Adipocyte (in vitro differentiated cells): ENCODE results near the gene INPPL1.

Experiments
- DNase-seq: peaks from one replicate; pipeline ENCODE4 v3.0.0-alpha.2; 2015; ENCODE audit warnings: low read depth
- H3K27me3 ChIP-seq: replicated peaks from 2 replicates; pipeline ENCODE4 v1.7.0; 2013; ENCODE audit warnings: mild to moderate bottlenecking, low read length, moderate library complexity; ENCODE audit not compliant: control insufficient read depth, insufficient read depth
- H3K36me3 ChIP-seq: 2 replicates; pipeline ENCODE4 v1.7.0; 2013; ENCODE audit warnings: low read length, mild to moderate bottlenecking, moderate library complexity; ENCODE audit not compliant: control insufficient read depth, insufficient read depth, severe bottlenecking
- H3K4me1 ChIP-seq: 2 replicates; pipeline ENCODE4 v1.7.0; 2013; ENCODE audit warnings: mild to moderate bottlenecking, low read length, moderate library complexity; ENCODE audit not compliant: control insufficient read depth, insufficient read depth
- H3K4me3 ChIP-seq: 2 replicates; pipeline ENCODE4 v1.7.0; 2013; ENCODE audit warnings: mild to moderate bottlenecking, low read length, moderate library complexity
- H3K9ac ChIP-seq: 2 replicates; pipeline ENCODE4 v1.7.0; 2013; ENCODE audit warnings: mild to moderate bottlenecking, low read length, moderate library complexity
- H3K9me3 ChIP-seq: 2 replicates; pipeline ENCODE4 v1.7.0; 2013; ENCODE audit warnings: mild to moderate bottlenecking, low read length, moderate library complexity; ENCODE audit not compliant: control insufficient read depth

The INPPL1 gene

DNA sequence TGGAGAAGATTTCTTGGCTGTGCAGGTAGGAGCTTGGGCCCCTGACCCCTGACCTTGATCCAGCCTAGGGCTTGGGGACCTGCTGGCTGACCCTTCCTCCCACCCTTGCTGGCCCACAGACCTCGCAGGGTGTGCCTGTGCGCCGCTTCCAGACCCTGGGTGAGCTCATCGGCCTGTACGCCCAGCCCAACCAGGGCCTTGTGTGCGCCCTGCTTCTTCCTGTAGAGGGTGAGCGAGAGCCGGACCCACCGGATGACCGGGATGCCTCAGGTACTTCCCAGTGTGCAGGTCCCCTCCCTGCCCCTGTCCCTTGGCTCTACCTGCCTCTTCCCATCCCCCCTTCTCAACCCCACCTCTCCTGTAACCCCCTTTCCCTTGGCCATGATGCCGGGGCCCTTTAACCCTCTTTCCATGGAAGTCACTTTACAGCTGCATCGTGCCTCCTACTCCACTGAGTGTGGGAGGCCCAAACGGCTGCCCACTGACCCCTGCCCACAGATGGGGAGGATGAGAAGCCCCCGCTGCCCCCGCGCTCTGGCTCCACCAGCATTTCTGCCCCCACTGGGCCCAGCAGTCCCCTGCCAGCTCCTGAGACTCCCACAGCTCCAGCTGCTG, 3.8 kb downstream of the INPPL1 start:
- Histone ChIP-seq H3K9me3 (no peaks in the 10 kb centered on the region), H3K9ac (no peak overlapping the region), H3K4me1 (peaks cover 8% of the 10 kb centered on the region), H3K27me3 (no peaks in the 10 kb centered on the region), H3K36me3 (peaks cover 62% of the 10 kb centered on the region), H3K4me3 (no peak overlapping the region)
- no peak for DNase-seq

DNA sequence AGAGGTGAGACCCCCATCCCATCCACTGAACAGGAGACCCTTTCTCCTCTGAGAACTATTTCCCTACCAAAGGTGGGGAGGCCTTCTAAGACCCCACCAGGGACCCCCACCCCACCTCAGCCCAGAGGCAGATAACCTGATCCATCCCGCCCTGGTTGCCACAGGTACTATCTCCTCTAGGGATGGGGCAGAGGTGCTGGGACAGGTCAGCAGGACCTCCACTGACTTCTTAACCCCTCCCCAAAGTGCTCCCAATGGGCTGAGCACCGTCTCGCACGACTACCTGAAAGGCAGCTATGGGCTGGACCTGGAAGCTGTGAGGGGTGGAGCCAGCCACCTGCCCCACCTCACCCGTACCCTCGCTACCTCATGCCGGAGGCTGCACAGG, 4.3 kb downstream of the INPPL1 start:
- peaks cover 8% of the 10 kb centered on the region for H3K4me1 ChIP-seq
- no peak overlapping the region for H3K4me3 ChIP-seq
- no peaks in the 10 kb centered on the region for H3K27me3 ChIP-seq
- H3K36me3 ChIP-seq = peaks cover 67% of the 10 kb centered on the region
- DNase-seq = no peak
- no peaks in the 10 kb centered on the region for H3K9me3 ChIP-seq
- no peak overlapping the region for H3K9ac ChIP-seq

DNA sequence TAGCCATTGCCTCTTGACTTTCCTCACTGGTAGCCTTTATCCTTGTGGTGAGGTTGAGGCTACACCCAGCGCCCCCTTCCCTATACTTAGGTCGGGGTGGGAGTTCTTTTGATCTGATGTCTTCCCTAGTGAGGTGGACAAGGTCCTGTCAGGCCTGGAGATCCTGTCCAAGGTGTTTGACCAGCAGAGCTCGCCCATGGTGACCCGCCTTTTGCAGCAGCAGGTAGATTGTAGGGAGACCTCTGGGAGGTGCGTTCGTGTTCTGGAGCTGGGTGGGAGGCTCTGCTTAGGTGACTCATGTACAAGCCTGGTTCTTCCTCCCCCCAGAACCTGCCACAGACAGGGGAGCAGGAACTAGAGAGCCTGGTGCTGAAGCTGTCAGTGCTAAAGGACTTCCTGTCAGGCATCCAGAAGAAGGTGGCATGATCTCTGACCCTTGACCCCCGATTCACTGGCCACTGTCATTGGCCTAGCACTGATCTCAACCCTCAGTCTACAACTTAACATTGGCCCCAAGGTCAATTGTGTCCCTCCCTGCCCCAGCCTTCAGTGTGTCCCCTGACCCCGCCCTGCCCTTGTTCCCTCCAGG, 4.9 kb downstream of the INPPL1 start:
- DNase-seq = no peak
- Histone ChIP-seq H3K4me3 (no peak overlapping the region), H3K9me3 (no peaks in the 10 kb centered on the region), H3K27me3 (no peaks in the 10 kb centered on the region), H3K9ac (no peak overlapping the region), H3K36me3 (peaks cover 73% of the 10 kb centered on the region), H3K4me1 (peaks cover 8% of the 10 kb centered on the region)

DNA sequence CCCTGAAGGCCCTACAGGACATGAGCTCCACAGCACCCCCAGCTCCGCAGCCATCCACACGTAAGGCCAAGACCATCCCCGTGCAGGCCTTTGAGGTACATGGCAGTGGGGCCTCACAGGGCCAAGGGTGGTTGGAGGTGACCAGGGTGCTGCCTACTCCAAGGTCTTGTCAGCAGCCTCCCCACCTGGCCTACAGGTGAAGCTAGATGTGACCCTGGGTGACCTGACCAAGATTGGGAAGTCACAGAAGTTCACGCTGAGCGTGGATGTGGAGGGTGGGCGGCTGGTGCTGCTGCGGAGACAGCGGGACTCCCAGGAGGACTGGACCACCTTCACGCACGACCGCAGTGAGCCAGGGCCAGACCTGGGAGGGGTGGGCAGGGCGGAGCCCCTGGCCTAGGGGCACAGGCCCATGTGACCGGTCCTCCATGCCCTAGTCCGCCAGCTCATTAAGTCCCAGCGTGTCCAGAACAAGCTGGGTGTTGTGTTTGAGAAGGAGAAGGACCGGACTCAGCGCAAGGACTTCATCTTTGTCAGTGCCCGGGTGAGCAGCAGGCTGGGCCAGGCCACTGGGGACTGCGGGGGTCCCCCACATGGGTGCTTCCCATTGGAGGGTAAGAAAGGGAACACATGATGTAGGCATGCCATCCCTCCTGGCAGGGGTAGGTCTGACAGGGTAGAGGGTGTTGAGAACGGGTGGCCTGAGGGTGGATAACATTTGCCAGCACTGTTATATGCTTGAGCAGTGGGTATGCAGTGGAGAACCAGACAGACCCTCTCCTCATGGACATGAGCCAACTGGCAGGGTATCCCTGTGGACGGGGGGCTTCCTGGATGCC, 5.6 kb downstream of the INPPL1 start:
- no peaks in the 10 kb centered on the region for H3K9me3 ChIP-seq
- no peak overlapping the region for H3K9ac ChIP-seq
- H3K27me3 ChIP-seq = no peaks in the 10 kb centered on the region
- peaks cover 80% of the 10 kb centered on the region for H3K36me3 ChIP-seq
- H3K4me1 ChIP-seq = peaks cover 8% of the 10 kb centered on the region
- H3K4me3 ChIP-seq = no peak overlapping the region
- DNase-seq = no peak

DNA sequence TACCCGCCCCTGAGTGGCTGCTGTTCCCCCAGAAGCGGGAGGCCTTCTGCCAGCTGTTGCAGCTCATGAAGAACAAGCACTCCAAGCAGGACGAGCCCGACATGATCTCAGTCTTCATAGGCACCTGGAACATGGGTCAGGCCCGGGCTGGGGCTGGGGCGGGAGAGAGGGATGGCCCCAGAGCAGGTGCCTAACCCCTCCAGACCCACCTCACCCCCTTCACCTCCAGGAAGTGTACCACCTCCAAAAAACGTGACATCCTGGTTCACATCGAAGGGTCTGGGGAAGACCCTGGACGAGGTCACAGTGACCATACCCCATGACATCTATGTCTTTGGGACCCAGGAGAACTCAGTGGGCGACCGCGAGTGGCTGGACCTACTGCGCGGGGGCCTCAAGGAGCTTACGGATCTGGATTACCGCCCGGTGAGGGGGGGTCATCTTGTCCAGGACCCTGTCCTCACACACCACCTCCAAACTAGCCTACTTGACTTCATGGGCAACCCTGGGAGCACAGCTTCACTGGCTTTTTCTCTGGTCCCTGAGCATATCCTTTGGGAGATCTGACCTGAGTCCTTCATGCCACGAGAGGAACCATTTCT, 6.3 kb downstream of the INPPL1 start:
- peaks cover 85% of the 10 kb centered on the region for H3K36me3 ChIP-seq
- H3K27me3 ChIP-seq = no peaks in the 10 kb centered on the region
- no peaks in the 10 kb centered on the region for H3K9me3 ChIP-seq
- no peak for DNase-seq
- H3K9ac ChIP-seq = no peak overlapping the region
- no peak overlapping the region for H3K4me3 ChIP-seq
- peaks cover under 1% of the 10 kb centered on the region for H3K4me1 ChIP-seq

DNA sequence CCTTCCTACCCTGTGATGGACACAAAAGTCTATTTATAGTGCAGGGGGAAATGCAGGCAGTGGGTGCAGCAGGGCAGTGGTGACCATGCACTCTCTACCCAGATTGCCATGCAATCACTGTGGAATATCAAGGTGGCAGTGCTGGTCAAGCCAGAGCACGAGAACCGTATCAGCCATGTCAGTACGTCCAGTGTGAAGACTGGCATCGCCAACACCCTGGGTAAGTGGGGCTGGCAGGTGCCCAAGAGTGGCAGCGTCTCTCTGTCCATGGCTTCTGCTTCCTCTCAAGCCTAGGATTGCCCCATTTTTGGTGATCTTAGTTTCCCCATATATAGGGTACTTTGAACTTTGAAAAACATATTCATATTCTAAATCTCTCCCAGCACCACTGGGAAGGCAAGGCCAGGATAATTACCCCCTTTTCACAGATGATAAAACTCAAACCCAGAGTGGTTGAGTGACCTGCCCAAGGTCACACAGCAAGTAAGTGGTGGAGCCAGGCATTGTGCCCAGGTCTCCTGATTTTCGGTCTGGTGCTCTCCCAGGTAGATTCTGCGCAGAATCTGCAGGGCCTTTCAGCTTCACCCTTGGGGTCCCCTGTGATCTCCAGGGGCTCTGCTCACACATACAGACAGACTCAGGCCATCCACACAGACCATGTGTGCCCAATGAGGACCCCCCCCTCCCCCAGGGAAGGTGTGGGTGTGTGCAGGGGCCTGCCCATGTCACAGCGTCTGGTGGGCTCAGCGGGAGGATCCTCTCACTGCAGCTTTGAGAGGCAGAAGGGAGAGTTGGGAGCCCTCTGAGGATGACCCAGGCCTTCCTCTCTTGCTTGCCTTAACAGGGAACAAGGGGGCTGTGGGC, 7.1 kb downstream of the INPPL1 start:
- Histone ChIP-seq H3K4me1 (no peaks in the 10 kb centered on the region), H3K9me3 (no peaks in the 10 kb centered on the region), H3K27me3 (no peaks in the 10 kb centered on the region), H3K36me3 (peaks cover 91% of the 10 kb centered on the region), H3K4me3 (no peak overlapping the region), H3K9ac (no peak overlapping the region)
- DNase-seq = no peak

DNA sequence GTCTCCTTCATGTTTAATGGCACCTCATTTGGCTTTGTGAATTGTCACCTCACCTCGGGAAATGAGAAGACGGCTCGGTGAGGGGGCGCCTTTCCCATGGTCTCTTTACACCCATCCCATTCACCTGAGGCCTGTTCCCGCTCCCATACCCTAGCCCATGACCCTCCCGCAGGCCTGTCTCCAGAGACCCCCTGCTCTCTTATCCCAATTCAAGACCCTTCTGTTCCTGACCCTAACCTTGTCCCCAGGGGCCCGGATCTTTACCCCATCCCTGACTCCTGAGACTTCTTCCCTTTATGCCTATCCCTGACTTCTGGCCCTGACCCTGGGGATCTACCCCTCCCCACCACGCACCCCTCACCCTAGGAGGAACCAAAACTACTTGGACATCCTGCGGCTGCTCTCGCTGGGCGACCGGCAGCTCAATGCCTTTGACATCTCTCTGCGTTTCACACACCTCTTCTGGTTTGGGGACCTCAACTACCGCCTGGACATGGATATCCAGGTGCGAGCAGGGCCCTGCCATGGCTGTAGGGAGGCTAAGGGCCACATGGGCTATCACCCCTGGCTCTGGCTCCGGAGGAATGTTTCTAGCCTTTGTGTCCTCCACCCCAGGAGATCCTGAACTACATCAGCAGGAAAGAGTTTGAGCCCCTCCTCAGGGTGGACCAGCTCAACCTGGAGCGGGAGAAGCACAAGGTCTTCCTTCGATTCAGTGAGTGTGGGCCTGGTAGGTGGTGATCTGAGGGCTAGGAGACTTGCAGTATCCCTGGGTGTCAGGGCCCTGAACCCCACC, 7.9 kb downstream of the INPPL1 start:
- Histone ChIP-seq H3K4me3 (no peak overlapping the region), H3K4me1 (no peaks in the 10 kb centered on the region), H3K9ac (no peak overlapping the region), H3K27me3 (no peaks in the 10 kb centered on the region), H3K9me3 (no peaks in the 10 kb centered on the region), H3K36me3 (peaks cover 92% of the 10 kb centered on the region)
- DNase-seq = no peak

DNA sequence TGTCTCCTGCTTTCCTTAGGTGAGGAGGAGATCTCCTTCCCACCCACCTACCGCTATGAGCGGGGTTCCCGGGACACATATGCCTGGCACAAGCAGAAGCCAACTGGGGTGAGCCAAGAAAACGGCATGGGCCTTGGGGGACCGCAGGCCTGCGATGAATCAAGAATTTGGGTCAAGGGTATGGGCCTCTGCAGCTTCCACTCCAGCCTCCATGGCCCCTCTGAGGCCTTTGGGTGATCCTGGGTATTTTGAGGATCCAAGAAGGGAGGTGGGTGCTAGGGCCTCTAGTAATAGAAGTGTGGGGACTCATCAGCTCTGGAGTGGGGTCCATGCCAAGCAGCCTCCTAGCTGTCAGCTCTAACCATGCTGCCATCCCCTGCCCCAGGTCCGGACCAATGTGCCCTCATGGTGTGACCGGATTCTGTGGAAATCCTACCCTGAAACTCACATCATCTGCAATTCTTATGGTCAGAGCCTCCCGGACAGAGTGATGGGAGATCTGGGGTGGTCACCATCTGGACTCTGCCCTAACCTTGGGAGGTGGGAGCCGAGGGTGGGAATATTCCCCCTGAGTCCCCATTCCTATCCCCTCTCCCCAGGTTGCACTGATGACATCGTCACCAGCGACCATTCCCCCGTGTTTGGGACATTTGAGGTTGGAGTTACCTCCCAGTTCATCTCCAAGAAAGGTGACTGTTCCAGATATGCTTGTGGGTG, 8.6 kb downstream of the INPPL1 start:
- no peak overlapping the region for H3K9ac ChIP-seq
- DNase-seq = no peak
- peaks cover 98% of the 10 kb centered on the region for H3K36me3 ChIP-seq
- H3K4me3 ChIP-seq = no peak overlapping the region
- no peaks in the 10 kb centered on the region for H3K4me1 ChIP-seq
- H3K9me3 ChIP-seq = no peaks in the 10 kb centered on the region
- H3K27me3 ChIP-seq = no peaks in the 10 kb centered on the region

DNA sequence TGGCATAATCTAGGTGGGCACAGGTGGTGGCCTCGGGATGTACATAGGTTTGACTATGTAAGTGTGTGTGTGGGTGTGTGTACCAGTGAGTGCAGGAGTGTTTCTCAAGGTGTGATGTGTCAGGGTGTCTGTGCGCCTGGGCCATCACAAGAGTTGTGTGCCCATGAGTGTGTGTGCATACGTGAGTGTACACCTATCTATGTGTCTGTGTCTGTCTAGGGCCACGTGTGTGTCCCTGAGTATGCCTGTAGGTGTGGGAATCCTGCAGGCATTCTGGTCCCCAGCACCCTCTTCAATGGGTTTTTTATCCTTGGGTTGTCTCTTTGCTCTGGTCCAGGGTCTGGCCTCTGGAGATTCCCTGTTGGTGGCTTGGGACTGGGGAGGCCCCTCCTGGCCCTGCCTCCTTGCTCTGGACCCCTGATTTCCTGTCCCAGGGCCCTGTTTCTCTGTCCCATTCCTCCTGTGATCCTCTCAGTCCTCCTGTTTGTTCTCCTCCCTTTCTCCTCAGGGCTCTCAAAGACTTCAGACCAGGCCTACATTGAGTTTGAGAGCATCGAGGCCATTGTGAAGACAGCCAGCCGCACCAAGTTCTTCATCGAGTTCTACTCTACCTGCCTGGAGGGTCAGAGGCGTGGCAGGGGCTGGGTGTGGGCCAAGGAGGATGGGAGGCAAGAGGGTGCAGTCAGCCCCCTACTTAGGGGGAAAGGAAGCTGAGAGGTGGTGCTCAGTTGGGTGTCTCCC, 9.4 kb downstream of the INPPL1 start:
- Histone ChIP-seq H3K4me1 (no peaks in the 10 kb centered on the region), H3K27me3 (no peaks in the 10 kb centered on the region), H3K9me3 (no peaks in the 10 kb centered on the region), H3K9ac (no peak overlapping the region), H3K36me3 (peaks cover 95% of the 10 kb centered on the region), H3K4me3 (no peak overlapping the region)
- DNase-seq = no peak
